Neural cell (in vitro differentiated cells): Measurements from ENCODE around the gene TVP23C. TPM values are rescaled to one million over a fixed set of nuclear protein-coding genes. Genes with fewer than 3 reads are reported as not detected.

Experiments
- H2AFZ ChIP-seq: fragments of 200-600, 300-800 bp; sonication (generic), shearing (Covaris generic); 2 replicates; pipeline ENCODE4 v1.6.0; 2014; ENCODE audit warnings: low read depth, mild to moderate bottlenecking, antibody characterized with exemption, low read length, moderate library complexity
- H3F3A ChIP-seq: fragments of 200-600 bp; shearing (Covaris generic); 2 replicates; pipeline ENCODE4 v1.6.1; 2016; ENCODE audit warnings: mild to moderate bottlenecking, moderate library complexity, mixed read lengths, antibody characterized with exemption, low read length; ENCODE audit not compliant: insufficient read depth, poor library complexity, severe bottlenecking
- H3K27ac ChIP-seq: fragments of 200-600, 300-800 bp; sonication (generic), shearing (Covaris generic); 2 replicates; pipeline ENCODE4 v1.5.1; 2014; ENCODE audit warnings: mild to moderate bottlenecking, low read length, moderate library complexity
- H3K27me3 ChIP-seq: fragments of 300-800, 200-600 bp; sonication (generic), shearing (Covaris generic); 2 replicates; pipeline ENCODE4 v1.6.0; 2014; ENCODE audit warnings: mild to moderate bottlenecking, low read depth, low read length, moderate library complexity; ENCODE audit not compliant: insufficient read depth
- H3K36me3 ChIP-seq: fragments of 300-800, 200-600 bp; sonication (generic), shearing (Covaris generic); 2 replicates; pipeline ENCODE4 v1.5.1; 2014; ENCODE audit warnings: mild to moderate bottlenecking, antibody characterized with exemption, low read length, moderate library complexity; ENCODE audit not compliant: insufficient read depth
- H3K4me2 ChIP-seq: fragments of 300-800, 200-600 bp; sonication (generic), shearing (Covaris generic); 2 replicates; pipeline ENCODE4 v1.6.0; 2014; ENCODE audit warnings: mild to moderate bottlenecking, low read length
- H3K4me3 ChIP-seq: fragments of 300-800, 200-600 bp; sonication (generic), shearing (Covaris generic); 2 replicates; pipeline ENCODE4 v1.5.1; 2014; ENCODE audit warnings: mild to moderate bottlenecking, low read length, moderate library complexity
- H3K79me2 ChIP-seq: fragments of 200-600 bp; shearing (Covaris generic); replicated peaks from 2 replicates; pipeline ENCODE4 v1.6.0; 2014; ENCODE audit warnings: mild to moderate bottlenecking, low read length, moderate library complexity; ENCODE audit not compliant: insufficient read depth
- H3K9ac ChIP-seq: fragments of 300-800, 200-600 bp; sonication (generic), shearing (Covaris generic); 2 replicates; pipeline ENCODE4 v1.6.1; 2016; ENCODE audit warnings: mild to moderate bottlenecking, low read length, mixed read lengths
- H3K9me2 ChIP-seq: fragments of 200-600 bp; shearing (Covaris generic); 2 replicates; pipeline ENCODE4 v1.6.1; 2016; ENCODE audit warnings: mild to moderate bottlenecking, low read length, mixed read lengths; ENCODE audit not compliant: insufficient read depth
- H3K9me3 ChIP-seq: fragments of 200-600, 300-800 bp; sonication (generic), shearing (Covaris generic); 2 replicates; pipeline ENCODE4 v1.6.1; 2016; ENCODE audit warnings: mild to moderate bottlenecking, mixed run types, low read length, moderate library complexity, mixed read lengths
- H4K20me1 ChIP-seq: fragments of 200-600 bp; shearing (Covaris generic); 2 replicates; pipeline ENCODE4 v1.6.1; 2016; ENCODE audit warnings: mild to moderate bottlenecking, mixed run types; ENCODE audit not compliant: insufficient read depth
- CTCF ChIP-seq: fragments of 450-650 bp; IDR thresholded peaks from 2 replicates; pipeline ENCODE4 v1.5.1; 2014; ENCODE audit warnings: antibody characterized with exemption, mild to moderate bottlenecking, moderate library complexity; ENCODE audit not compliant: poor library complexity, severe bottlenecking
- EP300 ChIP-seq: fragments of 450-650 bp; conservative IDR thresholded peaks from 2 replicates; pipeline ENCODE4 v1.6.1; 2014; ENCODE audit warnings: antibody characterized with exemption, mild to moderate bottlenecking, moderate library complexity; ENCODE audit not compliant: poor library complexity, severe bottlenecking
- EZH2 ChIP-seq: fragments of 200-600, 300-800 bp; shearing (Covaris generic), sonication (generic); IDR thresholded peaks from 2 replicates; pipeline ENCODE4 v1.6.1; 2014; ENCODE audit warnings: antibody characterized with exemption, low read length, borderline replicate concordance, mild to moderate bottlenecking; ENCODE audit not compliant: insufficient read depth, poor library complexity, severe bottlenecking
- MXI1 ChIP-seq: fragments of 450-650 bp; conservative IDR thresholded peaks from 2 replicates; pipeline ENCODE4 v1.6.1; 2014; ENCODE audit warnings: antibody characterized with exemption, mild to moderate bottlenecking; ENCODE audit not compliant: poor library complexity, severe bottlenecking
- POLR2AphosphoS5 ChIP-seq: IDR thresholded peaks from 2 replicates; pipeline ENCODE4 v1.6.1; 2012
- RAD21 ChIP-seq: fragments of 450-650 bp; conservative IDR thresholded peaks from 2 replicates; pipeline ENCODE4 v1.6.1; 2014; ENCODE audit warnings: antibody characterized with exemption, mild to moderate bottlenecking, moderate library complexity
- REST ChIP-seq: IDR thresholded peaks from 2 replicates; pipeline ENCODE4 v1.6.1; 2012; ENCODE audit warnings: borderline replicate concordance
- SMC3 ChIP-seq: fragments of 450-650 bp; conservative IDR thresholded peaks from 2 replicates; pipeline ENCODE4 v1.6.1; 2014; ENCODE audit warnings: antibody characterized with exemption, mild to moderate bottlenecking, moderate library complexity; ENCODE audit not compliant: poor library complexity
- TAF1 ChIP-seq: IDR thresholded peaks from 2 replicates; pipeline ENCODE4 v1.6.1; 2012; ENCODE audit warnings: low read depth
- polyA plus RNA-seq: library from polyadenylated mRNA; depleted of rRNA; stranded (reverse); fragments of >200 nt; gene quantifications from 2 replicates; pipeline ENCODE4 v1.2.3, GENCODE V29; 2014

TVP23C gene
- polyA plus RNA-seq, 1 donor from 2014 or later: 8.9 TPM

- H3K4me2 ChIP-seq: no peak overlapping the region
- no peaks in the 10 kb centered on the region for H3K27me3 ChIP-seq
- no peak overlapping the region for H3K27ac ChIP-seq
- H3K79me2 ChIP-seq: no peaks in the 10 kb centered on the region
- no peaks in the 10 kb centered on the region for H3K9me2 ChIP-seq
- TF ChIP-seq RAD21: no peak
- no peak for TF ChIP-seq CTCF
- TF ChIP-seq SMC3: no peak
- TF ChIP-seq REST: no peak
- no peak for TF ChIP-seq MXI1
- no peaks in the 10 kb centered on the region for H4K20me1 ChIP-seq
- H2AFZ ChIP-seq: no peak overlapping the region
- H3K9ac ChIP-seq: no peak overlapping the region
- no peak overlapping the region for H3K4me3 ChIP-seq
- no peaks in the 10 kb centered on the region for H3F3A ChIP-seq
- H3K9me3 ChIP-seq: no peaks in the 10 kb centered on the region
- peaks cover 6% of the 10 kb centered on the region for H3K36me3 ChIP-seq
These were observed 50.1 kb downstream of the TVP23C start for GRCh38 chr17:15513058-15513791.

- H3K9ac ChIP-seq: no peak overlapping the region
- TF ChIP-seq MXI1 (no peak), EZH2 (no peak), SMC3 (no peak), POLR2AphosphoS5 (no peak), CTCF (no peak), EP300 (no peak), TAF1 (no peak), RAD21 (no peak), REST (no peak)
- H3K9me2 ChIP-seq: no peaks in the 10 kb centered on the region
- H3K36me3 ChIP-seq: peaks cover 6% of the 10 kb centered on the region
- no peak overlapping the region for H3K27ac ChIP-seq
- H4K20me1 ChIP-seq: no peaks in the 10 kb centered on the region
- H3K27me3 ChIP-seq: no peaks in the 10 kb centered on the region
- no peaks in the 10 kb centered on the region for H3K79me2 ChIP-seq
- H3K4me2 ChIP-seq: no peak overlapping the region
- H3K9me3 ChIP-seq: no peaks in the 10 kb centered on the region
- H3F3A ChIP-seq: no peaks in the 10 kb centered on the region
- H3K4me3 ChIP-seq: no peak overlapping the region
- H2AFZ ChIP-seq: no peak overlapping the region
These were observed 51.1 kb downstream of the TVP23C start for GRCh38 chr17:15512071-15512709.
